Fibroblast of villous mesenchyme (primary cell): ENCODE measurements around the gene FRMD6. TPM values are rescaled to one million over a fixed set of nuclear protein-coding genes. Genes with fewer than 3 reads are reported as not detected.

Source experiments
- DNase-seq: peaks from one replicate; pipeline ENCODE4 v3.0.0-alpha.2; 2010; ENCODE audit warnings: low read depth
- H3K4me3 ChIP-seq: 2 replicates; pipeline ENCODE4 v1.5.1; 2011; ENCODE audit warnings: low read depth, mild to moderate bottlenecking, low read length
- total RNA-seq: library from RNA; depleted of rRNA; stranded (reverse); fragments of >200 nt; gene quantifications from 2 replicates; pipeline ENCODE4 v1.2.3, GENCODE V29; 2012
- TF ChIP-seq, protein P1 (sequence below): IDR thresholded peaks from 2 replicates; pipeline ENCODE4 v1.5.1; 2012; ENCODE audit warnings: low read depth, mild to moderate bottlenecking, low read length; ENCODE audit not compliant: insufficient read depth

FRMD6 gene
- total RNA-seq, 1 donor: 524 TPM

- H3K4me3 ChIP-seq: no peak overlapping the region
- TF ChIP-seq, protein P1, sequence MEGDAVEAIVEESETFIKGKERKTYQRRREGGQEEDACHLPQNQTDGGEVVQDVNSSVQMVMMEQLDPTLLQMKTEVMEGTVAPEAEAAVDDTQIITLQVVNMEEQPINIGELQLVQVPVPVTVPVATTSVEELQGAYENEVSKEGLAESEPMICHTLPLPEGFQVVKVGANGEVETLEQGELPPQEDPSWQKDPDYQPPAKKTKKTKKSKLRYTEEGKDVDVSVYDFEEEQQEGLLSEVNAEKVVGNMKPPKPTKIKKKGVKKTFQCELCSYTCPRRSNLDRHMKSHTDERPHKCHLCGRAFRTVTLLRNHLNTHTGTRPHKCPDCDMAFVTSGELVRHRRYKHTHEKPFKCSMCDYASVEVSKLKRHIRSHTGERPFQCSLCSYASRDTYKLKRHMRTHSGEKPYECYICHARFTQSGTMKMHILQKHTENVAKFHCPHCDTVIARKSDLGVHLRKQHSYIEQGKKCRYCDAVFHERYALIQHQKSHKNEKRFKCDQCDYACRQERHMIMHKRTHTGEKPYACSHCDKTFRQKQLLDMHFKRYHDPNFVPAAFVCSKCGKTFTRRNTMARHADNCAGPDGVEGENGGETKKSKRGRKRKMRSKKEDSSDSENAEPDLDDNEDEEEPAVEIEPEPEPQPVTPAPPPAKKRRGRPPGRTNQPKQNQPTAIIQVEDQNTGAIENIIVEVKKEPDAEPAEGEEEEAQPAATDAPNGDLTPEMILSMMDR: no peak
- no peak for DNase-seq
Measured at GRCh38 chr14:51715250-51715649, 63.5 kb downstream of the FRMD6 start.

GRCh38 chr14:51715742-51716141 lies 64.0 kb downstream of the FRMD6 start:
- no peak overlapping the region for H3K4me3 ChIP-seq
- DNase-seq: no peak
- TF ChIP-seq, protein P1: no peak

DNA sequence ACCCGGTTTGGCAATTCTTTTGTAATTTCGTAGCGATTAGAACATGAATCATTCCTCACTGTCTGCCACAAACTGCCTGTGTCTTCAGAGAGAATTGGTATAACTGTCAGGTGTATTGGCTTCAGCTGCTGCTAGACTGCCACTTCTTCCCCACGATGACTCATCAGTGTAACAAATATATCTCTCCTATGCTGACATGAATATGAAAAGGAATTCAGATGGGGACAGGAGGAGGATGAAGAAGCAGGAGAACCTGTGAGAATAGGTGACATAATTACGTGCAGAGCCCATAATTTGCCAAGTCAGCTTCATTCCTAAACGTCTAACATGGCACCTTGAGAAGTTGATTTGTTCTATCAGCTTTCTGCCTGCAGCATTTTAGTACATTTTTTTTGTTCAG lies 64.9 kb downstream of the FRMD6 start:
- TF ChIP-seq, protein P1: no peak
- H3K4me3 ChIP-seq: no peak overlapping the region
- no peak for DNase-seq

DNA sequence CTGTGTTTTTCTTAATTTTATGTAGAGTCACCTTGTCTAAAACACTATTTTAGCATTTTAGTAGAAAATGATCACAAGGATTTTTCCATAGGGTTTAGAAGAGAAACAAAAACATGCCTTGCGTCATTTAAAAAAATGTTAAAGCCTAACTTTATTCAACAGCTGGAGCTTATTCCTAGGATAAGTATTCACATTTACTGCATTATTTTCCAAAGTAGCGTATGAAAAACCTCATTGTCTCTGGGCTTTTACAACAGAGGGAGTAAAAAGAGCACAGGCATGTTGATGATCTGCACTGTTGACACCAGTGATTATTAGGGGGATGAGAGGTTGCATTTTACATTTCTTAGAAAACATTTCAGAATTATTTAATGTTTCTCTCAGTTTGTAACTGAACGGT lies 66.1 kb downstream of the FRMD6 start:
- no peak overlapping the region for H3K4me3 ChIP-seq
- DNase-seq: no peak
- TF ChIP-seq, protein P1: no peak

DNA sequence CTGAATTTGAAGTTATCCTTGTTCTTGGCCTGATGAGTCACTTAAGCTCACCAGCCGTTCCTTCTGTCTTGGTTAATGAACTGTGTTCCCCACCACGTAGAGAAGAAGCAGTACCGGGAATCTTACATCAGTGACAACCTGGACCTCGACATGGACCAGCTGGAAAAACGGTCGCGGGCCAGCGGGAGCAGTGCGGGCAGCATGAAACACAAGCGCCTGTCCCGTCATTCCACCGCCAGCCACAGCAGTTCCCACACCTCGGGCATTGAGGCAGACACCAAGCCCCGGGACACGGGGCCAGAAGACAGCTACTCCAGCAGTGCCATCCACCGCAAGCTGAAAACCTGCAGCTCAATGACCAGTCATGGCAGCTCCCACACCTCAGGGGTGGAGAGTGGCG lies 68.2 kb downstream of the FRMD6 start:
- TF ChIP-seq, protein P1: no peak
- no peak for DNase-seq
- no peak overlapping the region for H3K4me3 ChIP-seq

GRCh38 chr14:51723990-51724389 lies 72.3 kb downstream of the FRMD6 start:
- H3K4me3 ChIP-seq: no peak overlapping the region
- no peak for DNase-seq
- TF ChIP-seq, protein P1: no peak

DNA sequence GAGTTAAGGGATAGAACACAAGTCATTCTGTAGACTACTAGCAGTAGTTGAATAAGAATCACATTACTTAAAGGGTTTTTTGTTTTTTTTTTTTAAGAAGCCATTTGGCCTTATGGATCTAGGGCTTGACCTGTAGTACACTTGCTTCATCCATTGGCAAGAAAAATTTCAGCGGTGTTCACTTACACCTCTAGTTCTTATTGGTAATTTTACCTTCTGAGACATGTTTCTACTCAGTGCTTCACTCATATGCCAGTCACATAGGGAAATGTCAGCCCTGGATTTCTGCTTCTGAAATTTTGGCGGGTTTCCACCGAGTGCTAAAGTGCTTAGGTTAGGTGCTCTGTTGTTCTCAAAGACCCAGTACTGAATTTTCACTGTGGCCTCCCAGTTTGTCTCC lies 72.9 kb downstream of the FRMD6 start:
- DNase-seq: no peak
- H3K4me3 ChIP-seq: no peak overlapping the region
- TF ChIP-seq, protein P1: no peak
